HFFc6 (cell line): ENCODE data around the gene ADCK2. TPM values are rescaled to one million over a fixed set of nuclear protein-coding genes. Genes with fewer than 3 reads are reported as not detected.
"Not testable (repeated sequence)": the region's sequence is repeated elsewhere in the genome, so short reads cannot be mapped to it uniquely, and the experiment has no call there.

ENCODE experiments used
- DNase-seq: peaks from one replicate; pipeline ENCODE4 v3.0.0-alpha.2; 2018
- H3K27ac Mint-ChIP-seq: 2 replicates; pipeline ENCODE4 v1.8.0; 2020; ENCODE audit warnings: mild to moderate bottlenecking, mixed read lengths
- H3K27me3 Mint-ChIP-seq: 2 replicates; pipeline ENCODE4 v1.8.0; 2021; ENCODE audit warnings: mild to moderate bottlenecking, moderate library complexity, mixed read lengths; ENCODE audit not compliant: insufficient read depth
- H3K36me3 Mint-ChIP-seq: 2 replicates; pipeline ENCODE4 v1.8.0; 2021; ENCODE audit warnings: low read depth, mixed read lengths
- H3K4me1 Mint-ChIP-seq: 2 replicates; pipeline ENCODE4 v1.8.0; 2020; ENCODE audit warnings: low read depth, mixed read lengths
- H3K4me3 Mint-ChIP-seq: 2 replicates; pipeline ENCODE4 v1.8.0; 2020; ENCODE audit warnings: mild to moderate bottlenecking, moderate library complexity, mixed read lengths
- H3K9me3 Mint-ChIP-seq: 2 replicates; pipeline ENCODE4 v1.8.0; 2020; ENCODE audit warnings: mild to moderate bottlenecking, mixed read lengths
- total RNA-seq, 6 experiments: library from RNA; stranded (reverse); fragmentation: NEBNext Ultra II Directional; extraction: Animal tissue kit (Norgen Biotek cat#: 25700); gene quantifications; 2 replicates in 1 of 6; 3 replicates in 5 of 6; pipeline ENCODE4 v1.2.3, GENCODE V29; 2021
- TF ChIP-seq, protein P1 (sequence below): fragments of 200-600 bp; sonication (generic); IDR thresholded peaks from 2 replicates; pipeline ENCODE4 v1.5.0; 2021; ENCODE audit warnings: antibody characterized with exemption, mild to moderate bottlenecking

The ADCK2 gene
- total RNA-seq, 6 experiments from 2014 or later: 9.2 to 13.6 (median 10.0) TPM

DNA sequence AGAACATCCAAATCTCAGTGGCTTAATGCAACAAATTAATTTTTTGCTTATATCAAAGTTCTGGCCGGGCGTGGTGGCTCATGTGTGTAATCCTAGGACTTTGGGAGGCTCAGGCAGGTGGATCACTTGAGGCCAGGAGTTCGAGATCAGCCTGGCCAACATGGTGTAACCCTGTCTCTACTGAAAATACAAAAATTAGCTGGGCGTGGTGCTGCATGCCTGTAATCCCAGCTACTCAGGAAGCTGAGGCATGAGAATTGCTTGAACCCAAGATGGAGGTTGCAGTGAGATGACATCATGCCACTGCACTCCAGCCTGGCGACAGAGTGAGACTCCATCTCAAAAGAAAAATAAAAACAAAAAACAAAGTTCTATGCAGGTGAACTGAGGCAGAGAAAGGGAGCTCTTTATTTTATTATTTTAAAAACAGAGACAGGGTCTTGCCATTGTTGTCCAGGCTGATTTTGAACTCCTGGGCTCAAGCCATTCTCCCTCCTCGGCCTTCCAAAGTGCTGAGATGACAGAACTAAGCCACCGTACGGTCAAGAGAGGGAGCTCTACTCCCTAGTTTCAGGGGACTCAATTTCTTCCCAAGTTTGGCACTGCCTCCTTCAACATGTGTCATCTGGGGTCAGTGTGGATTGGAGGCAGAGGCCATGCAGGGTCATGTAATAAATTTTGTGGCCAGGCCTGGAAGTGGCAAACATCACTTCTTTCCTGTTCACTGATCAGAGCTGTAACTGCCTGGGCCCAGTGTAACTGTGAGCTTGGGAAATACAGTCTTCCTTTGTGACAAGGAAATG, 2.4 kb downstream of the ADCK2 start:
- Mint-ChIP-seq H3K27me3 (no peaks in the 10 kb centered on the region; the same call in 1 of the 2 replicates), H3K36me3 (peaks cover 5% of the 10 kb centered on the region), H3K9me3 (no peaks in the 10 kb centered on the region), H3K27ac (peak overlapping the region; percentile 19; the same call in 1 of the 2 replicates), H3K4me1 (peaks cover 29% of the 10 kb centered on the region), H3K4me3 (peak overlapping the region; percentile 55)
- peak; percentile 50 for DNase-seq
- TF ChIP-seq, protein P1, sequence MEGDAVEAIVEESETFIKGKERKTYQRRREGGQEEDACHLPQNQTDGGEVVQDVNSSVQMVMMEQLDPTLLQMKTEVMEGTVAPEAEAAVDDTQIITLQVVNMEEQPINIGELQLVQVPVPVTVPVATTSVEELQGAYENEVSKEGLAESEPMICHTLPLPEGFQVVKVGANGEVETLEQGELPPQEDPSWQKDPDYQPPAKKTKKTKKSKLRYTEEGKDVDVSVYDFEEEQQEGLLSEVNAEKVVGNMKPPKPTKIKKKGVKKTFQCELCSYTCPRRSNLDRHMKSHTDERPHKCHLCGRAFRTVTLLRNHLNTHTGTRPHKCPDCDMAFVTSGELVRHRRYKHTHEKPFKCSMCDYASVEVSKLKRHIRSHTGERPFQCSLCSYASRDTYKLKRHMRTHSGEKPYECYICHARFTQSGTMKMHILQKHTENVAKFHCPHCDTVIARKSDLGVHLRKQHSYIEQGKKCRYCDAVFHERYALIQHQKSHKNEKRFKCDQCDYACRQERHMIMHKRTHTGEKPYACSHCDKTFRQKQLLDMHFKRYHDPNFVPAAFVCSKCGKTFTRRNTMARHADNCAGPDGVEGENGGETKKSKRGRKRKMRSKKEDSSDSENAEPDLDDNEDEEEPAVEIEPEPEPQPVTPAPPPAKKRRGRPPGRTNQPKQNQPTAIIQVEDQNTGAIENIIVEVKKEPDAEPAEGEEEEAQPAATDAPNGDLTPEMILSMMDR: peak; percentile 75

DNA sequence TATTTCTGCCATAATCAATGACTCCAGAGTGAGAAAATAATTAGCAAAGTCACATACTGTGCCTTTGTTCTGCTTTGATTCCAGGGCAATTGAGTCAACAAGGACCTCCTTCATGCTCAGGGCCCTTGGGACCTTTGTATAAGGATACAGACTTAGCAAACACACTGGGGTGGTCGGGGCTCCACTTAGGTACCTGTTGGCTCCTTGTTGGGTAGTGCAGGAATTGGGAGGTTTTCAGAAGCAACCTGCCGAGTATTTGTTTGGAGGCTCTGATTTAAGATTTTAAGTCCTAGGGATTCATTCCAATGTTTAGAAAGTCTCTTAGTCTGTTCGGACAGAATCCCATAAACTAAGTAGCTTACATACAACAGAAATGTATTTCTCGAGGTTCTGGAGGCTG, 3.0 kb downstream of the ADCK2 start:
- peak overlapping the region; percentile 19; the same call in 1 of the 2 replicates for H3K27ac Mint-ChIP-seq
- no peak for DNase-seq
- TF ChIP-seq, protein P1: no peak
- peaks cover 29% of the 10 kb centered on the region for H3K4me1 Mint-ChIP-seq
- H3K36me3 Mint-ChIP-seq: peaks cover 8% of the 10 kb centered on the region
- no peak overlapping the region for H3K4me3 Mint-ChIP-seq
- no peaks in the 10 kb centered on the region for H3K9me3 Mint-ChIP-seq
- no peaks in the 10 kb centered on the region; the same call in 1 of the 2 replicates for H3K27me3 Mint-ChIP-seq

DNA sequence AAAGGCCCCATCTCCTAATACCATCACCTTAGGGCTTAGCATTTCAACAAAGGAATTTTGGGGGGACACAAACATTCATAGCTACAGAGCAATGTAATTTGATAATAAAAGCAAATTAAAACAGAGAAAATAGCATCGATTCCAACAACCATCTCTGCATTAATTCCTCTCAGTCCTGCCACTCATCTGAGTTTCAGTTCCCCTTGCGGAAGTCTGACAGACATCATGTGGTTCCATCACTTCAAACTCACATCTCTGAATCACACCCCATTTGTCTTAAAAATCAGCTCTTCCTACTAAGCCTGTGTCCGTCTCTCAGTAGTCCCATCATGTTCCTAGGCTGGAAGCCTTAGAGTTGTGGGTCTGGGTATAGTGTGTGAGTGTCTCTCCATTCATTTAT, 3.6 kb downstream of the ADCK2 start:
- TF ChIP-seq, protein P1: no peak
- peaks cover 12% of the 10 kb centered on the region for H3K36me3 Mint-ChIP-seq
- H3K9me3 Mint-ChIP-seq: no peaks in the 10 kb centered on the region
- no peak overlapping the region for H3K27ac Mint-ChIP-seq
- H3K27me3 Mint-ChIP-seq: no peaks in the 10 kb centered on the region; the same call in 1 of the 2 replicates
- peaks cover 29% of the 10 kb centered on the region for H3K4me1 Mint-ChIP-seq
- DNase-seq: no peak
- no peak overlapping the region for H3K4me3 Mint-ChIP-seq

DNA sequence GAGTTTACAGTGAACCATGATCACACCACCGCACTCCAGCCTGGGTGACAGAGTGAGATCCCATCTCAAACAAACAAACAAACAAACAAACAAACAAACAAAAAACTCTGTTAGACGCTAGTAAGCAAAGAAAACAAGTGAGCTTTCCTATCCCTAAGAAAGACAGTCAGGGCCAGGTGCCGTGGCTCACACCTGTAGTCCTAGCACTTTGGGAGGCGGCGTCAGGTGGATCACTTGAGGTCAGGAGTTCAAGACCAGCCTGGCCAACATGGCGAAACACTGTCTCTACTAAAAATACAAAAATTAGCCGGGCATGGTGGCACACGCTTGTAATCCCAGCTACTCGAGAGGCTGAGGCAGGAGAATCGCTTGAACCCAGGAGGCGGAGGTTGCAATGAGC, 4.2 kb downstream of the ADCK2 start:
- H3K4me3 Mint-ChIP-seq, DNase-seq, H3K9me3 Mint-ChIP-seq, H3K27ac Mint-ChIP-seq, H3K27me3 Mint-ChIP-seq: not testable (repeated sequence)
- Mint-ChIP-seq H3K4me1 (peaks cover 29% of the 10 kb centered on the region), H3K36me3 (peaks cover 12% of the 10 kb centered on the region)

DNA sequence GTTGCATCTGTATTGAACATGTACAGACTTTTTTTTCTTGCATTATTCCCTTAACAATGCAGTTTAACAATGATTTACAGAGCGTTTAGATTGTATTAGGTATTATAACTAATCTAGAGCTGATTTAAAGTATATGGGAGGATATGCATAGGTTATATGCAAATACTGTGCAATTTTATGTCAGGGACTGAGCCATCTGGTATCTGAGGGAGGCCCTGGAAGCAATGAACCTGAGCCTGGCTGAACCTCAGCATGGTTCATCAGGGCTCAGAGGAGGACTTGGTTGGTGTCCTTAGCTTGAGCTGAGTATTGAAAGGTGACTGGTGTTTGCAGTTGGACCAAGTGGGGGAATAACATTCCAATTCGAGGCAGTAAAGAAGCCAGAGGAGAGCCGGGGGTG, 4.8 kb downstream of the ADCK2 start:
- H3K9me3 Mint-ChIP-seq: no peaks in the 10 kb centered on the region
- DNase-seq: no peak
- H3K27me3 Mint-ChIP-seq: no peaks in the 10 kb centered on the region; the same call in 1 of the 2 replicates
- peaks cover 24% of the 10 kb centered on the region for H3K4me1 Mint-ChIP-seq
- H3K36me3 Mint-ChIP-seq: peaks cover 12% of the 10 kb centered on the region
- no peak overlapping the region for H3K27ac Mint-ChIP-seq
- no peak overlapping the region for H3K4me3 Mint-ChIP-seq
- TF ChIP-seq, protein P1: no peak

DNA sequence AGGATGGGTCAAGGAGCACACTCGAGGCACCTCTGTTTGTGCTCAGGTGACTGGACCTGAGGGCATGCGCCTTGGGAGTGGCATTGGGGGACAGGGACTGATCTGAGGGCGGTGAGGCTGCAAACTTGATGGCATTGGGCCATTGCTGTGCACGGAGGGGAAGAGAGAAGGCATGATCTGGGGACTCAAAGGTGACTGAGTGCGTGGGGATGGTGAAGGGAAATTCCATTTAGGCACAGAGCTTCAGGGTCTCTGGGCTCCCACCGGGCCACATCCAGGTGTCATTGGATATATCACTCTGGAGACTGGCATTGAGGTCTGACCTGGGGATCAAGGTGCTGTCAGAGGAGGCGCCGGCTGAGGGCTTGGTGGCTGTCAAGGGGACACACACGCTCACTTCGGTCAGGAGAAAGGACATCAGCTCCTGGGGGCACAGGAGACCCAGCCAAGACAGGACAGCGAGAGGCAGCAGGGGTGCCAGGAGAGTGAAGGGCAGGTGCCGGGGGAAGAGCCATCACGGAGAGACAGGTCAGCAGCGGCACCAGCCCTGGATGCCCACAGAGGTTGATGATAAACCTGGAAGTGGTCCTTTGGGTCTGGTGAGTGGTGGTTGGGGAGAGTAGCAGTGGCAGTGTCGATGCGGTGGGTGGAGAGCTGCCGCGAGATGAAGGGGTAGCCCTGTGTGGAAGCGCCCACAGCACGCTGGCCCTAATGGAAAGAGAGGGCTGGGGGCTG, 5.5 kb downstream of the ADCK2 start:
- H3K4me1 Mint-ChIP-seq: peaks cover 24% of the 10 kb centered on the region
- H3K27me3 Mint-ChIP-seq: no peaks in the 10 kb centered on the region; the same call in 1 of the 2 replicates
- H3K27ac Mint-ChIP-seq: no peak overlapping the region
- no peaks in the 10 kb centered on the region for H3K9me3 Mint-ChIP-seq
- peaks cover 12% of the 10 kb centered on the region for H3K36me3 Mint-ChIP-seq
- DNase-seq: no peak
- no peak overlapping the region for H3K4me3 Mint-ChIP-seq
- TF ChIP-seq, protein P1: no peak
